AG04450 (cell line): Measurements from ENCODE around the gene RBP3. TPM values are rescaled to one million over a fixed set of nuclear protein-coding genes. Genes with fewer than 3 reads are reported as not detected.
A peak's percentile ranks its signal among the peaks of the same experiment; 100 is the strongest.

Experiments used
- CTCF ChIA-PET: fragments of 300-600, 350-600 bp; formaldehyde crosslinking; extraction: SDS; loops from one replicate; lab custom pipeline; 2022; ENCODE audit warnings: antibody characterized with exemption, inconsistent platforms; lab: Charles Lee
- POLR2A ChIA-PET: fragments of 350-600 bp; formaldehyde crosslinking; extraction: SDS; loops from one replicate; lab custom pipeline; 2021; ENCODE audit warnings: antibody characterized with exemption, inconsistent platforms; lab: Yijun Ruan, JAX
- DNase-seq: peaks from one replicate; pipeline ENCODE4 v3.0.0-alpha.2; 2011; ENCODE audit warnings: low read depth, low spot score
- H3K27ac ChIP-seq: one replicate; pipeline ENCODE4 v1.5.1; 2012; ENCODE audit warnings: low read depth, low read length, control low read depth
- H3K27me3 ChIP-seq: one replicate; pipeline ENCODE4 v1.6.0; 2012; ENCODE audit warnings: low read length; ENCODE audit not compliant: control insufficient read depth, insufficient read depth
- H3K4me3 ChIP-seq: 2 replicates; pipeline ENCODE4 v1.5.1; 2011; ENCODE audit warnings: mild to moderate bottlenecking, low read depth, low read length, control low read depth
- H3K9me3 ChIP-seq: 2 replicates; pipeline ENCODE4 v1.5.1; 2012; ENCODE audit warnings: low read length; ENCODE audit not compliant: control insufficient read depth, insufficient read depth
- polyA plus RNA-seq: library from polyadenylated mRNA; depleted of rRNA; stranded (reverse); fragments of >200 nt; gene quantifications from 2 replicates; pipeline ENCODE4 v1.2.3, GENCODE V29; 2011
- TF ChIP-seq, protein P1 (sequence below): IDR thresholded peaks from 2 replicates; pipeline ENCODE4 v1.5.1; 2011; ENCODE audit warnings: low read depth, low read length, control low read depth, inconsistent platforms

Gene RBP3
- polyA plus RNA-seq, 1 experiment, result not detected

DNA sequence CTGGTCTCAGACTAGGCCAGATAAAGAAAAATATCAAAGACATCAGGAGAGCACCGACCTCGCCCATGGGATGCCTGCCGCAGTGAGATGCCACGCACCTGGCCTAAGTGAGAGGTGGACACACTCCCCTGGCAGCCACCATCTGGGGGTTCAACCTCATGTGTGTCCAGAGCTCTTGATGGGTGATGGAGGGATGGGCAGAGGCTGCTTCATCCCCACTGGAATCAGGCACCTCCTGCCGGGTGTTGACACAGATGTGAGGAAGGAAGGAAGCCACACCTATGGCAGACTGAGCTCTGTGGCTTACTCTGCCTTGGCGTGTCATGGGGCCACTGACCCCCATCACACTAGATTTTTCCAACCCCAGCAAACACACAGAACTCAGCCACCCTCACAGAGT lies 24.6 kb downstream of the RBP3 start:
- POLR2A ChIA-PET, result no interaction called here
- DNase-seq, result no peak
- peaks cover 39% of the 10 kb centered on the region for H3K27me3 ChIP-seq
- no peak overlapping the region for H3K4me3 ChIP-seq
- CTCF ChIA-PET, result interaction anchor here (0.9 kb wide), 1 partner anchor 11 kb away, joined by 3 read pairs; no protein-coding TSS in a partner anchor
- H3K27ac ChIP-seq, result no peak overlapping the region
- TF ChIP-seq, protein P1, sequence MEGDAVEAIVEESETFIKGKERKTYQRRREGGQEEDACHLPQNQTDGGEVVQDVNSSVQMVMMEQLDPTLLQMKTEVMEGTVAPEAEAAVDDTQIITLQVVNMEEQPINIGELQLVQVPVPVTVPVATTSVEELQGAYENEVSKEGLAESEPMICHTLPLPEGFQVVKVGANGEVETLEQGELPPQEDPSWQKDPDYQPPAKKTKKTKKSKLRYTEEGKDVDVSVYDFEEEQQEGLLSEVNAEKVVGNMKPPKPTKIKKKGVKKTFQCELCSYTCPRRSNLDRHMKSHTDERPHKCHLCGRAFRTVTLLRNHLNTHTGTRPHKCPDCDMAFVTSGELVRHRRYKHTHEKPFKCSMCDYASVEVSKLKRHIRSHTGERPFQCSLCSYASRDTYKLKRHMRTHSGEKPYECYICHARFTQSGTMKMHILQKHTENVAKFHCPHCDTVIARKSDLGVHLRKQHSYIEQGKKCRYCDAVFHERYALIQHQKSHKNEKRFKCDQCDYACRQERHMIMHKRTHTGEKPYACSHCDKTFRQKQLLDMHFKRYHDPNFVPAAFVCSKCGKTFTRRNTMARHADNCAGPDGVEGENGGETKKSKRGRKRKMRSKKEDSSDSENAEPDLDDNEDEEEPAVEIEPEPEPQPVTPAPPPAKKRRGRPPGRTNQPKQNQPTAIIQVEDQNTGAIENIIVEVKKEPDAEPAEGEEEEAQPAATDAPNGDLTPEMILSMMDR, result no peak
- no peaks in the 10 kb centered on the region for H3K9me3 ChIP-seq

GRCh38 chr10:47374611-47375536 lies 26.7 kb downstream of the RBP3 start:
- Histone ChIP-seq H3K4me3 (no peak overlapping the region), H3K27me3 (peaks cover 46% of the 10 kb centered on the region), H3K27ac (no peak overlapping the region), H3K9me3 (no peaks in the 10 kb centered on the region)
- peak; percentile 13 for DNase-seq
- POLR2A ChIA-PET, result no interaction called here
- TF ChIP-seq, protein P1, result 0 out of 2 replicates have a peak, but pooled peaks have one; percentile 20
- CTCF ChIA-PET, result interaction anchor here (1.1 to 1.9 kb wide), 4 partner anchors 11 to 42 kb away, joined by 3 to 9 read pairs (median 5); no protein-coding TSS in a partner anchor

DNA sequence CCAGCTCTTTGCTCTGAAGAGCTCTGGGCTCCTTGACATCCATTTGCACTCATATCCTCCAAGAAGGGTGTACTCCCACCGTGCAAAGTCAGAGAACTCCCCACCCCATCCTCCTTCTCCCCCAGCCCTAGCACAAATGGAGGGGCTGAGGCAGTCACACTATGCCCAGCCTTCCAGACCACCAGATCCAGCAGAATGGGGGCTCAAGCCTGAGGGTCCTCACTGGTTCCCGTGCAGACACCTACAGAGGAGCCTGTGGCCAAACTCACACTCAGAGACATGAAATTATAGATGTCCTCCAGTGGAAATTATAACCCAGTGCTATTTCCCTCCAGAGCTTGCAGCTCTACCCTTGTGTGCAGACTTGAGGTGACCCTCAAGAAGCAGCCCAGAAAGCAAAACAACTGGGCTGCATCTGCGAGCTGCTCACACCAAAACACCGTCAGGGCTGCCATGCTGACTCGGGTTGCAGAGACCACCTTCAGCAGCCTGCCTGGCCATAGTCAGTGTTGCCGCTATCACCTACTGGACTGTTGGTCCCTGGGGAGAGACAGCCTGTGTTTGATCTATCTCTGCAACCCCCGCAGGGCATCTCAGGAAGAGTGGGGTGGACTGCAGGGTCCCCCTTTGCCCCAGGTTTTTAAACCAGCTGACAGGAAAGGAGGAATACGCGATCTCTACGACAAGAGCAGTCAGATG lies 28.5 kb downstream of the RBP3 start:
- H3K4me3 ChIP-seq, result no peak overlapping the region
- DNase-seq, result no peak
- CTCF ChIA-PET, result interaction anchor here (1.8 kb wide), 1 partner anchor 15 kb away, joined by 9 read pairs; no protein-coding TSS in a partner anchor
- TF ChIP-seq, protein P1, result no peak
- no peaks in the 10 kb centered on the region for H3K9me3 ChIP-seq
- POLR2A ChIA-PET, result no interaction called here
- peaks cover 58% of the 10 kb centered on the region for H3K27me3 ChIP-seq
- H3K27ac ChIP-seq, result no peak overlapping the region

GRCh38 chr10:47378183-47378510 lies 30.0 kb downstream of the RBP3 start:
- Histone ChIP-seq H3K27ac (no peak overlapping the region), H3K4me3 (no peak overlapping the region), H3K27me3 (peaks cover 58% of the 10 kb centered on the region), H3K9me3 (no peaks in the 10 kb centered on the region)
- TF ChIP-seq, protein P1, result no peak
- CTCF ChIA-PET, result interaction anchor here (1.8 kb wide), 1 partner anchor 16 kb away, joined by 9 read pairs; no protein-coding TSS in a partner anchor
- DNase-seq, result no peak
- POLR2A ChIA-PET, result no interaction called here
